Neural crest cell (in vitro differentiated cells): ENCODE data around the gene NDUFA5. TPM values are rescaled to one million over a fixed set of nuclear protein-coding genes. Genes with fewer than 3 reads are reported as not detected.

ENCODE experiments used
- DNase-seq: peaks from one replicate; pipeline ENCODE4 v3.0.0; 2021; ENCODE audit warnings: low read depth, mixed read lengths, low spot score
- H3K27ac Mint-ChIP-seq: one replicate; pipeline ENCODE4 v1.8.0; 2021; ENCODE audit warnings: mild to moderate bottlenecking, mixed read lengths; ENCODE audit not compliant: unreplicated experiment
- H3K27me3 Mint-ChIP-seq: 2 replicates; pipeline ENCODE4 v1.8.0; 2021; ENCODE audit warnings: low read depth, mild to moderate bottlenecking, mixed read lengths
- H3K36me3 Mint-ChIP-seq: 2 replicates; pipeline ENCODE4 v1.8.0; 2021; ENCODE audit warnings: low read depth, mild to moderate bottlenecking, mixed read lengths
- H3K4me1 Mint-ChIP-seq: 2 replicates; pipeline ENCODE4 v1.8.0; 2021; ENCODE audit warnings: mixed read lengths
- H3K4me3 Mint-ChIP-seq: one replicate; pipeline ENCODE4 v1.8.0; 2021; ENCODE audit warnings: mild to moderate bottlenecking, mixed read lengths
- H3K9me3 Mint-ChIP-seq: 2 replicates; pipeline ENCODE4 v1.8.0; 2021; ENCODE audit warnings: mixed read lengths
- total RNA-seq: library from RNA; stranded (reverse); gene quantifications from 2 replicates; pipeline ENCODE4 v1.2.1, GENCODE V29; 2021
- TF ChIP-seq, protein P1 (sequence below): fragments of 200-600 bp; sonication (generic); conservative IDR thresholded peaks from 2 replicates; pipeline ENCODE4 v1.5.0; 2021; ENCODE audit warnings: antibody characterized with exemption, mild to moderate bottlenecking

Gene NDUFA5
- total RNA-seq, 1 donor from 2014 or later, result 62.7 TPM

DNA sequence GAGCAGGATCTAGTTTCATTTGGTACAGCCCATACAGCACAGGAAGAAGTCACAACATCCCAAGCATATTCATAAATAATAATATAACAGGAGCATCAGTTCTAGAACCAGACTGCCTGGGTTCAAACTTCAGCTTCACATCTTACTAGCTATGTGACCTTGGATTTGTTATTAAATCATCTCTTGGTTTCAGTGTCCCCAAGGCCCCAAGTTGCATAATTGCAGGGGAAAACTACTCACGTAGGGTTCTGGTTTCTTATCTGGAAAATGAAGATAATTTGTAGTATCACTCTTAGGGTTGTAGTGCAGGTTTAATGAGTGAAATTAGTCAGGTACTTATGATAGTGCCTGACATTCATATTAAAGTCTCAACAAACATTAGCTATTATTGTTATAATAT lies 17.7 kb downstream of the NDUFA5 start:
- no peak overlapping the region for H3K27ac Mint-ChIP-seq
- peaks cover 5% of the 10 kb centered on the region for H3K4me1 Mint-ChIP-seq
- H3K9me3 Mint-ChIP-seq, result no peaks in the 10 kb centered on the region
- H3K27me3 Mint-ChIP-seq, result no peaks in the 10 kb centered on the region
- no peak overlapping the region for H3K4me3 Mint-ChIP-seq
- no peak for DNase-seq
- TF ChIP-seq, protein P1, sequence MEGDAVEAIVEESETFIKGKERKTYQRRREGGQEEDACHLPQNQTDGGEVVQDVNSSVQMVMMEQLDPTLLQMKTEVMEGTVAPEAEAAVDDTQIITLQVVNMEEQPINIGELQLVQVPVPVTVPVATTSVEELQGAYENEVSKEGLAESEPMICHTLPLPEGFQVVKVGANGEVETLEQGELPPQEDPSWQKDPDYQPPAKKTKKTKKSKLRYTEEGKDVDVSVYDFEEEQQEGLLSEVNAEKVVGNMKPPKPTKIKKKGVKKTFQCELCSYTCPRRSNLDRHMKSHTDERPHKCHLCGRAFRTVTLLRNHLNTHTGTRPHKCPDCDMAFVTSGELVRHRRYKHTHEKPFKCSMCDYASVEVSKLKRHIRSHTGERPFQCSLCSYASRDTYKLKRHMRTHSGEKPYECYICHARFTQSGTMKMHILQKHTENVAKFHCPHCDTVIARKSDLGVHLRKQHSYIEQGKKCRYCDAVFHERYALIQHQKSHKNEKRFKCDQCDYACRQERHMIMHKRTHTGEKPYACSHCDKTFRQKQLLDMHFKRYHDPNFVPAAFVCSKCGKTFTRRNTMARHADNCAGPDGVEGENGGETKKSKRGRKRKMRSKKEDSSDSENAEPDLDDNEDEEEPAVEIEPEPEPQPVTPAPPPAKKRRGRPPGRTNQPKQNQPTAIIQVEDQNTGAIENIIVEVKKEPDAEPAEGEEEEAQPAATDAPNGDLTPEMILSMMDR, result no peak
- H3K36me3 Mint-ChIP-seq, result no peaks in the 10 kb centered on the region

DNA sequence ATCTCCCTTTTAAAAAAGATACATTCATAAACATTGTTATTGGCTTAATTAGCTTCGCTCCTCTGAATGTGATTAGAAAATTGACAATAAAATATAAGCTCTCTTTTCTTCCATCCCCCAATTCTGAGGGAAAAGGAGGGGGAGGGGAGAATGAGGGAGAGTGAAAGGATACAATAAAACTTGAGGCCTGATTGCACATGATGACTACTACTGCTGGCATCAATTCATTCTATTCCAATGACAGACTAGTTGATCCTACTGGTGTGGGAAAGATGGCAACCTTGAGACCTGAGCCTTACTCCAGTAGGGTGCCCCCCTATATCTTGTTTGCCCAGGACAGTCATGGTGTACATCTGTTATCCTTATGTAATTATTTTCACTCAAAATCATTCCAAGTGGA lies 18.7 kb downstream of the NDUFA5 start:
- Mint-ChIP-seq H3K4me3 (no peak overlapping the region), H3K9me3 (no peaks in the 10 kb centered on the region), H3K4me1 (peaks cover 11% of the 10 kb centered on the region), H3K27me3 (no peaks in the 10 kb centered on the region), H3K36me3 (no peaks in the 10 kb centered on the region), H3K27ac (no peak overlapping the region)
- no peak for DNase-seq
- TF ChIP-seq, protein P1, result no peak

GRCh38 chr7:123538189-123538714 lies 19.4 kb downstream of the NDUFA5 start:
- peak overlapping the region; percentile 10 for H3K4me3 Mint-ChIP-seq
- H3K9me3 Mint-ChIP-seq, result no peaks in the 10 kb centered on the region
- TF ChIP-seq, protein P1, result no peak
- no peak for DNase-seq
- peaks cover 18% of the 10 kb centered on the region for H3K4me1 Mint-ChIP-seq
- no peaks in the 10 kb centered on the region for H3K36me3 Mint-ChIP-seq
- no peaks in the 10 kb centered on the region for H3K27me3 Mint-ChIP-seq
- no peak overlapping the region for H3K27ac Mint-ChIP-seq

DNA sequence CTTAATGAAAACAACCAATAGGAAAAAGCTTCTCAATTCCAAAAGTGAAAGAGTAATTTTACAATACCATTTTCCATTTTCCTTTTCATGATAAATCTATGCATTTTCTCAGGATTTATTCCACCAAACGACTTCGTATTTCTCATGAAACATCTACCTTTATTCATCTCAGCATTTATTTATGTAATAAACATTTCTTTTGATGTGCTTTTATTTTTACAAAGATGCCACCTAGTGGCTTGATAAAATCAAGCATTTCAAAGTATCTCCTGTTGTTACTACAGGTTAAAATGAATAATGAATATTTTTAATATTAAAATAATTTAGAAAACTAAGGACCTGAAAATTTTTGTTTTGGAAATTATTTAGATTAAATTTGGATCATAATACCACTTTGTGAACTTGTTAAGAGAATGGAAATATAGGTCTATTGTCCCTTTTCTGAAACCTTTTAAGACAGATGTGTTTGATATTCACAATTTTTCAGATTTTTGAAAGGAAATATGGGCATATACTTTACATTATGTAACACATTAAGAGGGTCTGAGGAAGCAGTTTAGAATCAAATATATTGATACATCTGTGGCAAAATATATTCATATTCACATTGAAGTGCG lies 20.5 kb downstream of the NDUFA5 start:
- H3K27me3 Mint-ChIP-seq, result no peaks in the 10 kb centered on the region
- H3K36me3 Mint-ChIP-seq, result no peaks in the 10 kb centered on the region
- no peaks in the 10 kb centered on the region for H3K9me3 Mint-ChIP-seq
- H3K27ac Mint-ChIP-seq, result no peak overlapping the region
- H3K4me3 Mint-ChIP-seq, result peak overlapping the region; percentile 56
- peaks cover 25% of the 10 kb centered on the region for H3K4me1 Mint-ChIP-seq
- TF ChIP-seq, protein P1, result peak; percentile 75
- DNase-seq, result no peak

DNA sequence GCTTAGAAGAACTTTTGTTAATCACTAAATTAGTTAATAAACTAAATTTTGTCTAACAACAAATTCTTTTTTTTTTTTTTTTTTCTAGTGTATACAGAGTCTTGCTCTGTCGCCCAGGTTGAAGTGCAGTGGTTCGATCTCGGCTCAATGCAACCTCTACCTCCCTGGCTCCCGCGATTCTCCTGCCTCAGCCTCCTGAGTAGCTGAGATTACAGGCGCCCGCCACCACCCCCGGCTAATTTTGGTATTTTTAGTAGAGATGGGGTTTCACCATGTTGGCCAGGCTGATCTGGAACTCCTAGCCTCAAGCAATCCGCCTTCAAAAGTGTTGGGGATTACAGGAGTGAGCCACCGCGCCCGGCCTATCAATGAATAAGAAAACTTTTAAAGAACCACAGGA lies 22.1 kb downstream of the NDUFA5 start:
- no peaks in the 10 kb centered on the region for H3K27me3 Mint-ChIP-seq
- no peaks in the 10 kb centered on the region for H3K36me3 Mint-ChIP-seq
- H3K4me1 Mint-ChIP-seq, result peaks cover 29% of the 10 kb centered on the region
- peak overlapping the region; percentile 15 for H3K4me3 Mint-ChIP-seq
- no peak overlapping the region for H3K27ac Mint-ChIP-seq
- no peak for DNase-seq
- TF ChIP-seq, protein P1, result no peak
- H3K9me3 Mint-ChIP-seq, result no peaks in the 10 kb centered on the region
